HG03558 (cell line): ENCODE data around the gene UBASH3B.

ENCODE experiments used
- ATAC-seq: cut with Tn5 transposase; IDR thresholded peaks from one replicate; pipeline ENCODE4 v1.9.1; 2021; ENCODE audit warnings: moderate number of reproducible peaks; ENCODE audit not compliant: unreplicated experiment; ENCODE audit errors: extremely low read depth

The UBASH3B gene

DNA sequence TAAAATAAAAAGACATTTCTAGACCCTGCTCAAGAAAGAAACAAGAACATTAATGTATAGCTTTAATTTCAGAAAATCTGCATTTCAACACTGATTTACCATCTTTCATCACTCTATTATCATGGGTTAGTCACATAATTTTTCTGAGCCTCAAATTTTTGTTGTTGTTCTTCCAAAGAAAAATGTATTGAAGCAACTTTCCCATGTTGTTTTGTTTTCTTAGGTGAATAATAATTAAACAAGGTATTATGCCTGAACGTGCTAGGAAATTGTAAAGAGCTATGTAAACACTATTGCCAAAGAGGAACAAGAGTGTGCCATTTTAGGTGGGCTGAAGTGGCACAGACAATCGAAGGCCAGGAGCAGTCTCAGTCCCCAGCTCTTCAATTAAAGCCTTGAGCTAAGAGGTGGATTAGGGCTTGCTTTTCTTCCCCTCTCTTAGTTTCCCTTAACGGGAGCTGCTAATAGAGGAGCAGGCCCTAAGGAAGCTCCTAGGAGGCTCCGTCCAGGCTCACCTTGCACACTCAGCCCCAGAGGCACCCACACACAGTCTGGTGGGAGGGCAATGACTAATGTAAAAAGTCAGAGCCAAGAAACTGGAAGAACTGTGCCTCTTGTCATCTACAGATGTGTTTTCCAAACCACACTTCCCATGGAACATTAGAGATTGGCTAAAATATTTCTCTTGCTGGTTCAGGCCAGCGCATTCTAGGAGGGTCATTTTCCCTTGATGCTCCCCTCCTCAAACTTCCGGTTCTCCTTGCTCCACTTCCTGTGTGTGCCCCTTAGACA, 8.8 kb upstream of the UBASH3B start:
- no peak for ATAC-seq

- no peak for ATAC-seq
These were observed 7.7 kb upstream of the UBASH3B start for GRCh38 chr11:122647736-122648275.

GRCh38 chr11:122649116-122649515, 6.4 kb upstream of the UBASH3B start:
- ATAC-seq: no peak

DNA sequence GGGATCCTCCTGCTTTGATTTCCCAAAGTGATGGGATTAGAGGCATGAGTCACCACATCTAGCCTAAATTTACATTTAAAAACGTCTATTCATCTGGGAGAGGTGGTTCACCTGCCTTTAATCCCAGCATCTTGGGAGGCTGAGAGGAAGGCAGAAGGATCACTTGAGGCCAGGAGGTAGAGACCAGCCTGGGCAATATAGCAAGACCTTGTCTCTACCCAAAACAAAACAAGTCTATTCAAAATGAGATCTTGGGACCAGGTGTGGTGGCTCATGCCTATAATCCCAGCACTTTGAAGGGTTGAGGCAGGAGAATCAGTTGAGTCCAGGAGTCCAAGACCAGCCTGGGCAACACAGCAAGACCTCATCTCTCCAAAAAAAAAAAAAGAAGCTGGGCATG, 4.9 kb upstream of the UBASH3B start:
- no peak for ATAC-seq

- no peak for ATAC-seq
These were observed 3.0 kb upstream of the UBASH3B start for GRCh38 chr11:122652495-122652894.

- no peak for ATAC-seq
These were observed 1.5 kb upstream of the UBASH3B start for GRCh38 chr11:122653916-122654585.

- ATAC-seq: peak; percentile 19
These were observed 630 bp downstream of the UBASH3B start for GRCh38 chr11:122656073-122656630.

GRCh38 chr11:122656631-122657101, 1.1 kb downstream of the UBASH3B start:
- ATAC-seq: no peak

GRCh38 chr11:122659676-122660554, 4.4 kb downstream of the UBASH3B start:
- no peak for ATAC-seq

DNA sequence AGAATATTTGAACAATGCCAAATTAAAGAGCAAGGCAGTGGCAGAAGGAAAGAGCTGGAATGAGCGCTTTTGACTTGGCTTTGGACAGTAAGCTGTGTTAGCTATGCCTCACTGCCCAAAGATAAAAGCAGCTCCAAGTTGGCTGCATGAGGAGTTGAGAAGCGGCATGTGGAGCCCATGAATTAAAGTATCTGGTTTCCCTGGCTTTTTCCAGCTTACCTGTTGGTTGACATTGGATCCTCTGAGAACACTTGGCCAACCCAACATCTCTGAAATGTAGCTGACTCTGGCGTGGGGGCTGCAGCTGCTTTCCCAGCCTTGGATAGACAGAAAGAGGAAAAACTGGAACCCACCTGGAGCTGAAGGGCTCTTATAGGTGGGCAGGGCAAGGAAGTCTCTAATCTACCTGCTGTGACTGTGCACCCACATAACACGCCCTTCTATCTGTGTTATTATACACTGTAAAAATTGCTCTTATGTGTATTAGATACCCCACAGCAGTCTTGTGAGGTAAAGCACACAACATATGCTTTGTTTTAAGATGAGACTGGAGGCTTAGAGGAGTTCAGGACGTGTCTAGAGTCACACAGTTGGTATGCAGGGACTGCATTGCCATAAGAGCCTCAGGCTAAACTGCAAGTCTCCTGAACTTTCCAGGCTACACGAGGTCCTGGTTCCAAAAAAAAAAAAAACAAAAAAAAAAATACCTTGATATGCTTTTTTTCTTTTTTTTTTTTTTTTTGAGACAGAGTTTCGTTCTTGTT, 5.8 kb downstream of the UBASH3B start:
- no peak for ATAC-seq

DNA sequence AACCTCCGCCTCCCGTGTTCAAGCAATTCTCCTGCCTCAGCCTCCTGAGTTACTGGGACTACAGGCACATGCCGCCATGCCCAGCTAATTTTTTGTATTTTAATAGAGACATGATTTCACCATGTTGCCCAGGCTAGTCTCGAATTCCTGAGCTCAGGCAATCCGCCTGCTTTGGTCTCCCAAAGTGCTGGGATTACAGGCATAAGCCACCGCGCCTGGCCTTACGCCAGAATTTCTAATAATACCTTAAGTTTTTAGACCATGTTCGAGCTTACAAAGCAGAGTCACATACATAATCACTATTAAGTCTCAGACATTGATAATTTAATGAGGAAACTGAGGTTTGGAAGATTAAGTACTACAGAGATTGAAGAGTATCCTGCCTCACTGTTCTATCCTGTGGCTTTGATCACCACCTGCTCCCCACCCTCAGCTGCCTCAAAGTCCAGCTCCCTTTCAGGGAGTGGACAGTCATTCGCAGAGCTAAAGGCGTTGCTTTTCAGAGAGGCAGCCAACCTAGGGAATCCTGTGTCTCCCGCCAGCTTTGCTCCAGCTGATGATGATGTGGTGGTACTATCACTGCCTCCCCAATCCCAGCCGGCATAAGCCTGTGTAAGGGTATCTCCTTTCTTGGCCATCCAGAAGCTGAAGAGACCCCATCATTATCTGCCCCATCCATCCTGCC, 7.7 kb downstream of the UBASH3B start:
- ATAC-seq: no peak

DNA sequence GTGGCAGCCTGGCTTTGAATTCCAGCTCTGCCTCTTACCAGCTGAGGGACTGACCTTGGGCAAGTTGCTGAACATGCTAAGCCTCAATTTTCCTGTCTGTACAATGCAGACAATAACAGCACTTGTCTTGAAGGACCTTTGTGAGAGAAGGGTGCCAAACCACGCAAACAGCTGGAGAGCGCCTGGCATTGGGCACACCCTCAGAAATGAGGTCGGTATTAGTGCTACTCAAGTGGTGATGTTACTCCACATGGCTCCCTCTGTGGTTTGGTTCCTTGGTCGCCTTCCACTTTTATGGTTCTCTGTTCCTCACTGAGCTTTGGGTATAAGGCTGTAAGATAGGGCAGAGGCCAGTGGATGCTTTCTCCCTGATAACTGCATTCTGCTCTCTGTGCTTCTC, 8.2 kb downstream of the UBASH3B start:
- no peak for ATAC-seq

- no peak for ATAC-seq
These were observed 8.7 kb downstream of the UBASH3B start for GRCh38 chr11:122664188-122664587.

DNA sequence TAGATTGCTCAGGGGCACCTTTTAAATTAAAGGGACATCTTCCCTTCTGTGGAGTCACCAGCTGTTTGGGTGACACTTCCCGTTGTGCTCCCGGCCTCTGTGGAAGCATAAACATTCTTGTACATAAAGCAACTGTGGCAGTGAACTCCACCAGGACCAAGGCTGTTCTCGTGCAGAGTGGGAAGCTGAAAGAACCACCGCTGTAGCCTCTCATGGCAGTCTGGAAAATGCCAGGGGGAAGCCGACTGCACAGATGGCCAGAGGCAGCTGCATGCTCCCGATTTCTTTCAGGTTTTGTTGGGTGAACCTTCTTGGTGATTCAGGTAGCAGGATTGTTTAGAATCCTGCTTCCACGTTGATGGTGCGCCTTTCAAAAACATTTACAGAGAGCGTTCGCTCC, 10.3 kb downstream of the UBASH3B start:
- no peak for ATAC-seq

DNA sequence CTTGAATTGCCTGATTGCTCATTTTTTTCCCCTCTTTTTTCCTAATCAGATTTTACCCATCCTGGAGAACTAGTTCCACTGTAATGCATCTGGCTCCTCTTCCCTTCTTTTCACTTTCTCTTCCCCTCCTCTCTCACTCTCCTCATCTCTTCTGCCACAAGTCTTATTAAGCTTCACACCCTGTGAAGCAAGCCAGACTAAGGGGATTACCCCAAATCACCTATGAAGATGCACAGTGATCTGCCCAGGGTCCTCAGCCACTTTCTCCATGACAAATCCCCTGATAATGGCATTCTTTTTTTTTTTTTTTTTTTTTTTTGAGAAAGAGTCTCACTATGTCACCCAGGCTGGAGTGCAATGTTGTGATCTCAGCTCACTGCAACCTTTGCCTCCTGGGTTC, 11.2 kb downstream of the UBASH3B start:
- ATAC-seq: no peak

GRCh38 chr11:122668562-122669090, 13.1 kb downstream of the UBASH3B start:
- no peak for ATAC-seq

- ATAC-seq: no peak
These were observed 14.6 kb downstream of the UBASH3B start for GRCh38 chr11:122670131-122670530.

DNA sequence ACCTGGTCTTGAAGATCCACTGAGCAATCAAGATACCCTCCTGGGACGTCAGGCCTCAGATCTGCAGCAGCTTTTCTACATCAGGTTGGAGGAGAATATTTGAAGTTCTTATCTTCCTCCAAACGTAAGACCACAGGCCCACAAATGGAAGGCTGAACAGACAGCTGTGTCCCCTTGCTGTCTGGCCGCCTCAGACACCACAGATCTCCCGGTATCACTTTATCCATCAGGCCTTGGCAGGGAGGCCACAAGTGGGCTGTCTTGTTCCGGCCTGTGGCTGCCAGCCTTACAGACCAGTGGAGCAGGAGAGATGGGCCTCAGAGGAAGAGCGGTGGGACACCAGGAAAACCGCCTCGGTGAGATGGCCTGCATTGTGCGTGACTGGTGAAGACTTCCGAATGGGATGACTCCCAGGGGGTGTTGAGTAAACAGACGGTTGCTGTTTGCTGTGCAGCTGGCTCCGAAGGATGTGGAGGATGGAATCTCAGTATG, 15.9 kb downstream of the UBASH3B start:
- ATAC-seq: no peak
